Heart left ventricle (tissue), 13 donors: ENCODE results near the gene TMEM135.

Source experiments
- CTCF ChIP-seq, 12 donors: fragments of 200-600 bp; sonication (generic) in 4 of 12; IDR thresholded peaks; one replicate each; pipeline versions ENCODE4 v1.5.0 to v1.8.0; 2018 to 2022; ENCODE audit warnings: antibody characterized with exemption in 12 of 12, mild to moderate bottlenecking in 5 of 12
- POLR2A ChIP-seq, 2 donors: fragments of 450-650 bp; IDR thresholded peaks; one replicate each; pipeline ENCODE4 v1.6.1; 2017; ENCODE audit warnings: antibody characterized with exemption in 2 of 2, mild to moderate bottlenecking in 2 of 2, moderate library complexity in 2 of 2
- donor health status: ischemic (EF 13 %, LVEDD 7.1; RV severe dilation, severe dysfunction).
- donor health status: DM: no; HTN: yes; CAD: no.
- donor health status: DM: no; HTN: no; CAD: no.
- donor health status: ischemic (EF 25% LVEDD 6.9; RV normal size, moderate dysfunction).
- donor health status: ischemic (EF 25% LVEDD 5.7; RV mildly dilated, moderate dysfunction).
- donor health status: ischemic (EF 35%, LVEDD 5.7; RV mildly dilated, moderate dysfunction).
- donor health status: nonischemic (EF 11% LVEDD 7.7; RV severe dilation, severe dysfunction).
- donor health status: DM: yes; HTN: yes; CAD: no.
- donor health status: PGD.
- donor health status: ischemic (EF 29% LVEDD 5.4; RV normal size, mild dysfunction).
- donor health status: nonischemic (EF 23%, LVEDD 6.1; RV moderate dilation, normal function).

GRCh38 chr11:87150936-87151335 is 113.2 kb downstream of the TMEM135 start:
- TF ChIP-seq CTCF (IDR thresholded peaks at IDR 0.05) (no peak), POLR2A (IDR thresholded peaks at IDR 0.05) (no peak)
